B cell (primary cell): Measurements from ENCODE around the gene HERC5. TPM values are rescaled to one million over a fixed set of nuclear protein-coding genes. Genes with fewer than 3 reads are reported as not detected.

Experiments used
- ATAC-seq: fragments of 200-7000 bp; cut with Tn5 transposase; one replicate; pipeline ENCODE4 v1.10.0; 2021; ENCODE audit warnings: low read depth, mild to moderate bottlenecking, moderate number of reproducible peaks, moderate library complexity
- CTCF ChIA-PET: fragments of 350-600 bp; sonication (Branson Sonifier 250); formaldehyde crosslinking; loops from one replicate; lab custom pipeline; 2021; ENCODE audit warnings: antibody characterized with exemption, inconsistent platforms; lab: Charles Lee
- POLR2A ChIA-PET: fragments of 350-600 bp; sonication (Branson Sonifier 250); formaldehyde crosslinking; loops from one replicate; lab custom pipeline; 2021; ENCODE audit warnings: antibody characterized with exemption; lab: Charles Lee
- DNase-seq: peaks from one replicate; pipeline ENCODE4 v3.0.0; 2013
- H2AFZ ChIP-seq: 2 replicates; pipeline ENCODE4 v1.6.1; 2012; ENCODE audit warnings: mild to moderate bottlenecking, low read depth, low read length; ENCODE audit not compliant: insufficient read depth, poor library complexity, severe bottlenecking
- H3K27ac ChIP-seq, 2 donors: 1 replicate in 1 of 2; 2 replicates in 1 of 2; pipeline ENCODE4 v1.5.1; 2012 to 2013; ENCODE audit warnings: low read length in 2 of 2, mild to moderate bottlenecking in 2 of 2, moderate library complexity in 1 of 2
- H3K27me3 ChIP-seq, 4 experiments: fragments of 200-600 bp in 1 of 4; sonication (generic) in 1 of 4; replicated peaks in 1 of 4; 1 replicate in 2 of 4; 2 replicates in 2 of 4; pipeline versions ENCODE4 v1.6.1 to v1.7.0; 2013 to 2016; ENCODE audit warnings: low read length in 3 of 4, mild to moderate bottlenecking in 2 of 4, mixed read lengths in 1 of 4, moderate library complexity in 1 of 4; ENCODE audit not compliant: insufficient read depth in 4 of 4, control insufficient read depth in 3 of 4; ENCODE audit errors: control extremely low read depth in 1 of 4
- H3K36me3 ChIP-seq, 2 experiments: replicated peaks in 1 of 2; 1 replicate in 1 of 2; 2 replicates in 1 of 2; pipeline versions ENCODE4 v1.6.1 to v1.7.1; 2013; ENCODE audit warnings: low read length in 1 of 2; ENCODE audit not compliant: insufficient read depth in 2 of 2, control insufficient read depth in 1 of 2; ENCODE audit errors: control extremely low read depth in 1 of 2, extremely low read depth in 1 of 2
- H3K4me1 ChIP-seq, 2 donors: fragments of 200-600 bp in 1 of 2; sonication (generic) in 1 of 2; 1 replicate in 1 of 2; 2 replicates in 1 of 2; pipeline versions ENCODE4 v1.5.1 to v1.6.1; 2013 to 2017; ENCODE audit warnings: low read length in 2 of 2; ENCODE audit not compliant: control insufficient read depth in 2 of 2, insufficient read depth in 2 of 2
- H3K4me2 ChIP-seq: replicated peaks from 2 replicates; pipeline ENCODE3; 2012; ENCODE audit warnings: mild to moderate bottlenecking, low read depth, low read length; ENCODE audit not compliant: poor library complexity, severe bottlenecking
- H3K4me3 ChIP-seq, 5 experiments: fragments of 200-600 bp in 1 of 5; sonication (generic) in 1 of 5; 1 replicate in 3 of 5; 2 replicates in 2 of 5; pipeline versions ENCODE4 v1.5.1 to v1.7.0; 2011 to 2016; ENCODE audit warnings: low read length in 4 of 5, mild to moderate bottlenecking in 4 of 5, low read depth in 2 of 5, control low read depth in 1 of 5, moderate library complexity in 1 of 5; ENCODE audit not compliant: insufficient read depth in 1 of 5; ENCODE audit errors: control extremely low read depth in 1 of 5, extremely low read depth in 1 of 5
- H3K79me2 ChIP-seq: fragments of 200-600 bp; sonication (generic); one replicate; pipeline ENCODE4 v1.6.0; 2016; ENCODE audit warnings: low read length; ENCODE audit not compliant: control insufficient read depth, insufficient read depth
- H3K9ac ChIP-seq: fragments of 200-600 bp; sonication (generic); 2 replicates; pipeline ENCODE4 v1.6.1; 2017; ENCODE audit warnings: mild to moderate bottlenecking, low read length, moderate library complexity
- H3K9me3 ChIP-seq, 3 donors: one replicate each; pipeline versions ENCODE4 v1.6.1 to v1.7.1; 2013; ENCODE audit warnings: low read length in 2 of 3; ENCODE audit not compliant: control insufficient read depth in 2 of 3, insufficient read depth in 1 of 3; ENCODE audit errors: control extremely low read depth in 1 of 3
- H4K20me1 ChIP-seq: 2 replicates; pipeline ENCODE4 v1.6.0; 2012; ENCODE audit warnings: mild to moderate bottlenecking, low read length; ENCODE audit not compliant: insufficient read depth, control insufficient read depth, poor library complexity, severe bottlenecking
- H3K27ac Mint-ChIP-seq: one replicate; pipeline ENCODE4 v1.8.0; 2021; ENCODE audit warnings: mixed read lengths
- H3K27me3 Mint-ChIP-seq: one replicate; pipeline ENCODE4 v1.8.0; 2021; ENCODE audit warnings: mixed read lengths
- H3K4me1 Mint-ChIP-seq: one replicate; pipeline ENCODE4 v1.8.0; 2021; ENCODE audit warnings: mixed read lengths
- H3K4me3 Mint-ChIP-seq: one replicate; pipeline ENCODE4 v1.8.0; 2021; ENCODE audit warnings: mixed read lengths
- H3K9me3 Mint-ChIP-seq: one replicate; pipeline ENCODE4 v1.8.0; 2022; ENCODE audit warnings: mixed read lengths; ENCODE audit not compliant: insufficient read depth
- CTCF ChIP-seq: fragments of 200-600 bp; IDR thresholded peaks from one replicate; pipeline ENCODE4 v1.8.0; 2022; ENCODE audit warnings: antibody characterized with exemption, mild to moderate bottlenecking
- EZH2 ChIP-seq: IDR thresholded peaks from 2 replicates; pipeline ENCODE4 v1.6.1; 2012; ENCODE audit warnings: borderline replicate concordance, low read depth, mild to moderate bottlenecking, moderate library complexity, low read length; ENCODE audit not compliant: insufficient read depth, poor library complexity, severe bottlenecking
- WGBS: methylation state at CpG from one replicate; pipeline ENCODE4 v1.1.5; 2013; ENCODE audit warnings: missing lambda C conversion rate; ENCODE audit not compliant: insufficient coverage; 5-methylcytosine and 5-hydroxymethylcytosine counted together
- intact Hi-C: fragments of 100-400 bp; cut with micrococcal nuclease; formaldehyde crosslinking; loops from one replicate; pipeline ENCODE4 v1.10.0; 2022
- polyA plus RNA-seq: library from polyadenylated mRNA; depleted of rRNA; stranded (reverse); fragments of >200 nt; gene quantifications from 2 replicates; pipeline ENCODE4 v1.2.3, GENCODE V29; 2012
- total RNA-seq, 2 donors: library from RNA; stranded (reverse); fragments of 120-200 nt in 1 of 2; gene quantifications; 1 replicate in 1 of 2; 2 replicates in 1 of 2; pipeline versions ENCODE4 v1.2.3 to v1.2.4, GENCODE V29; 2013 to 2022

The HERC5 gene
- total and polyA plus RNA-seq, 2 donors (not counting 1 experiment from before 2014, with no cell fraction given), result 1.9 to 10.6 TPM

GRCh38 chr4:88414755-88415154 is 42.2 kb upstream of the HERC5 start:
- DNase-seq (no peak), ATAC-seq (no peak)
- no peaks in the 10 kb centered on the region for H3K79me2 ChIP-seq
- H3K4me1 Mint-ChIP-seq, result no peaks in the 10 kb centered on the region
- no peaks in the 10 kb centered on the region for H3K27me3 Mint-ChIP-seq
- H3K4me2 ChIP-seq, result no peak overlapping the region
- no peaks in the 10 kb centered on the region for H3K9me3 Mint-ChIP-seq
- H4K20me1 ChIP-seq, result no peaks in the 10 kb centered on the region
- H3K9me3 ChIP-seq, result no peaks in the 10 kb centered on the region
- intact Hi-C loops, result no loop called here
- TF ChIP-seq EZH2 (no peak), CTCF (no peak)
- ChIA-PET CTCF (no interaction called here), POLR2A (no interaction called here)
- no peak overlapping the region for H3K27ac ChIP-seq
- no peaks in the 10 kb centered on the region for H3K27me3 ChIP-seq
- peaks cover 2% of the 10 kb centered on the region in 2 experiments for H3K36me3 ChIP-seq
- no peak overlapping the region for H3K4me3 ChIP-seq
- H3K9ac ChIP-seq, result no peak overlapping the region
- H2AFZ ChIP-seq, result no peak overlapping the region
- H3K27ac Mint-ChIP-seq, result no peak overlapping the region
- WGBS, result 100% methylated on average over 3 of the region's 4 CpGs
- no peaks in the 10 kb centered on the region for H3K4me1 ChIP-seq
- H3K4me3 Mint-ChIP-seq, result no peak overlapping the region

GRCh38 chr4:88415982-88416381 is 40.9 kb upstream of the HERC5 start:
- intact Hi-C loops, result no loop called here
- Histone ChIP-seq H2AFZ (no peak overlapping the region), H3K4me2 (no peak overlapping the region), H4K20me1 (no peaks in the 10 kb centered on the region), H3K79me2 (no peaks in the 10 kb centered on the region), H3K9me3 (no peaks in the 10 kb centered on the region), H3K36me3 (peaks cover 0 to 2% of the 10 kb centered on the region in 2 experiments), H3K4me1 (no peaks in the 10 kb centered on the region), H3K9ac (no peak overlapping the region), H3K27ac (no peak overlapping the region), H3K27me3 (no peaks in the 10 kb centered on the region), H3K4me3 (no peak overlapping the region)
- no peak for ATAC-seq
- ChIA-PET CTCF (no interaction called here), POLR2A (no interaction called here)
- no peak overlapping the region for H3K27ac Mint-ChIP-seq
- WGBS, result no CpG with 5 or more reads among the region's 2 CpGs
- TF ChIP-seq EZH2 (no peak), CTCF (no peak)
- no peaks in the 10 kb centered on the region for H3K27me3 Mint-ChIP-seq
- no peaks in the 10 kb centered on the region for H3K4me1 Mint-ChIP-seq
- H3K9me3 Mint-ChIP-seq, result no peaks in the 10 kb centered on the region
- no peak for DNase-seq
- H3K4me3 Mint-ChIP-seq, result no peak overlapping the region
